Immature natural killer cell (primary cell): ENCODE measurements around the gene WFDC5. TPM values are rescaled to one million over a fixed set of nuclear protein-coding genes. Genes with fewer than 3 reads are reported as not detected.
"Not testable (repeated sequence)": the region's sequence is repeated elsewhere in the genome, so short reads cannot be mapped to it uniquely, and the experiment has no call there.

Experiments used
- DNase-seq, 3 donors: peaks; one replicate each; pipeline ENCODE4 v3.0.0; 2022; ENCODE audit warnings: mixed read lengths in 1 of 3
- H3K27ac Mint-ChIP-seq, 6 donors: one replicate each; pipeline ENCODE4 v1.8.0; 2020; ENCODE audit warnings: mixed read lengths in 6 of 6, mild to moderate bottlenecking in 5 of 6, inconsistent platforms in 4 of 6, moderate library complexity in 3 of 6
- H3K27me3 Mint-ChIP-seq, 3 donors: one replicate each; pipeline ENCODE4 v1.8.0; 2020 to 2021; ENCODE audit warnings: low read depth in 3 of 3, mild to moderate bottlenecking in 3 of 3, mixed read lengths in 3 of 3, moderate library complexity in 3 of 3, inconsistent platforms in 1 of 3
- H3K36me3 Mint-ChIP-seq, 3 donors: one replicate each; pipeline ENCODE4 v1.8.0; 2020; ENCODE audit warnings: mixed read lengths in 3 of 3, inconsistent platforms in 2 of 3, mild to moderate bottlenecking in 2 of 3
- H3K4me1 Mint-ChIP-seq, 2 donors: one replicate each; pipeline ENCODE4 v1.8.0; 2020; ENCODE audit warnings: inconsistent platforms in 2 of 2, mild to moderate bottlenecking in 2 of 2, mixed read lengths in 2 of 2, moderate library complexity in 1 of 2
- H3K4me3 Mint-ChIP-seq, 5 donors: one replicate each; pipeline ENCODE4 v1.8.0; 2020; ENCODE audit warnings: mild to moderate bottlenecking in 5 of 5, mixed read lengths in 5 of 5, inconsistent platforms in 3 of 5, moderate library complexity in 3 of 5
- H3K9me3 Mint-ChIP-seq, 6 donors: one replicate each; pipeline ENCODE4 v1.8.0; 2020; ENCODE audit warnings: mild to moderate bottlenecking in 6 of 6, mixed read lengths in 6 of 6, inconsistent platforms in 4 of 6, moderate library complexity in 3 of 6
- polyA plus RNA-seq, 3 donors: library from polyadenylated mRNA; unstranded; fragments of 300-500 nt; fragmentation: Illumina TruSeq; gene quantifications; one replicate each; pipeline ENCODE4 v1.2.3, GENCODE V29; 2021

WFDC5 gene, protein sequence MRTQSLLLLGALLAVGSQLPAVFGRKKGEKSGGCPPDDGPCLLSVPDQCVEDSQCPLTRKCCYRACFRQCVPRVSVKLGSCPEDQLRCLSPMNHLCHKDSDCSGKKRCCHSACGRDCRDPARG
- not detected for polyA plus RNA-seq

DNA sequence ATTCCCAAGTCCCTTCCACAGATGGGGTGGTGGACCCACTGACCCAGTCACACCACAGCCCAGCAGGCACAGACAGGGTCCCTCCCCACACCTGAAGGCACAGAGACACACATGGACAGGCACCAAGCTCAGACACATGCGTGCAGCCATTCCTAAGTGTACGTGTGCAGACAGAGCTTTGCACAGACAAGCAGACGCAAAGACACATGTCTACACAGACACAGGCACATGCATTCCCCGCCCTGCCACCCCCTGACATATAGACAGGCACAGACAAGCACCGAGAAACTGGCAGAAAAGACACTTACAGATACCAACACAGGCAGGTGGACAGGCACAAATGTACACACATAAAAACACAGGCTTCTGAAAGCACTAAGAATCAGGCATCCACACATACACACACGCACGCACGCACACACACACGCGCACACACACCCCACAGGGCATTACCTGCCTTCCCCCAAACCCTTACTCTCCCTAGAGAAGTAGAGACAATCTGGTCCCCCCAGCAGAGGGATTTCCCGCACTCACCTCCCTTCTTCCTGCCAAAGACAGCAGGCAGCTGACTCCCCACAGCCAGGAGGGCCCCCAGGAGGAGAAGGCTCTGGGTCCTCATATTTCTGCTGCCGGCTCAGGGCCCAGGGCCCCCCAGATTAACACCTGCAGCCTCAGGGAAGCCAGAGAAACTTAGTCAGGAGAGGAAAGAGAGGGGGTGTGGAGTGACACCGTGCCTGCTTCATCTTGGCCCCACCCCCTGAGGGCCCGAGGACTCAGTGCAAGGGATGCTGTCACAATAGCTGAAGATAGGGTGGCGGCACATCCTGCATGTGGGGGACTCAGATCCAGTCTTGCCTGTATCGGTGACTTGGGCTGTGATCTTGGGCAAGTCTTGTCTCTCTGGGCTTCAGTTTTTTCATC, at the start of gene WFDC5:
WFDC5 (minus strand) TSS at position 710 of the 921 bp plus-strand sequence; CDS start at position 619, 91 bp downstream.
- DNase-seq, result no peak
- peaks cover 3 to 13% (median 5%) of the 10 kb centered on the region in 3 donors for H3K27me3 Mint-ChIP-seq

DNA sequence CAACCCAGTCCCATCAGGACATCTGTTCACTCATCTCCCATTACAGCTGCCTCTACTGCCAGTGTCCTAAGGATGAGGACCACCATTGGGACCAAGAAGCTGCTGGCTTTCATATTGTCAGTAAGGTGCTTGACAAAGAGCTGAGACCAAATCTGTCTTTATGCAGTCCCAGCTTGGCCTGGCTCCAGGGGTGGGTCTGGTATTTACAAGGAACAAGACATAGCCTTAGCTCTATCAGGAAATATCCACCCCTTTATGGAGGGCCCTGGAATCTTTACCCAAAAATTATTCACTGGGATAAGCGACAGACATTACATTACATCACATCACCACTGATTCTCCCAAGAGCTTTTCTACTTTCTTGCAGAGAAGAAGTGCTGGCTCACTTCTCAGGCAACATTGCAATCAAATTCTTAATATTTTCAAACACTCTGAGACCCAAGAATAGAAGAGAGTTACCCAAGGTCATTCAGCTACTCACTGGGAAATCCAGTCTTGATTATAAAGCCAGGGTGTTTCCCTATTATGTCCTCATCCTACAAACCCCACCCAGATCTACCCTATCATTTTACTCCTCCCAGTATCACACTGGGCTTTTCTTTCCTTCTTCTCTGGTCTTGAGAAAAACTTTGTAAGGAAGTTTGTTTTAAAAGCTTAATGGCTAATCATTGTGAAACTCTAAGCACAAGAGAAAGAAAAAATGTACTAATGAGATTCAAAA, 48.3 kb upstream of the WFDC5 start:
- Mint-ChIP-seq H3K9me3 (peaks cover 10 to 47% (median 26%) of the 10 kb centered on the region in 6 donors), H3K27ac (no peak overlapping the region), H3K4me3 (peak overlapping the region in 1 of 5 donors; percentile 4), H3K27me3 (peaks cover 6 to 47% (median 15%) of the 10 kb centered on the region in 3 donors), H3K4me1 (no peaks in the 10 kb centered on the region), H3K36me3 (peaks cover 0 to 4% (median 4%) of the 10 kb centered on the region in 3 donors)
- DNase-seq, result no peak

More for the DNA sequence above, at the start of gene WFDC5:
- Mint-ChIP-seq H3K36me3 (no peaks in the 10 kb centered on the region), H3K4me3 (no peak within 1 kb of the TSS), H3K27ac (no peak within 1 kb of the TSS), H3K4me1 (no peaks in the 10 kb centered on the region), H3K9me3 (peaks cover 0 to 1% (median 0%) of the 10 kb centered on the region in 6 donors)

DNA sequence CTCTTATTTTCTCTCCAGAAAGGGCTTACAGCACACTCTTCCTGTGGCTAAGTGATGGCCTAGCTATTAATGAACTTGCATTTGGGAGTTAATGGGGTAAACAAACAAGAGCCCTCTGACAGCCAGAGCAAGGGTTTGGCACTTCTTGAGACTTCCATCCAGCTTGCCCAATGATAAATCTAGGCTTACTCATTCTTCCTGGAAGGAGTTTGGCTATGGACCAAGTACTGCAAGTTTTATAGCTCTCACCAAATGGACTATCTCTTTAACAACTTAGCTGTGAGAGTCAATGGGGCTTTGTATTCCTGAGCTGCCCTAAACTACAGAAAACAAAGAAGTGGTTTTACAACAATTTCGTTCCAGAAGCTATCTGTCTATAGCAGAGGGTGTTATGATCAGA, 43.0 kb upstream of the WFDC5 start:
- no peaks in the 10 kb centered on the region for H3K4me1 Mint-ChIP-seq
- H3K27me3 Mint-ChIP-seq, result peaks cover 5 to 34% (median 9%) of the 10 kb centered on the region in 3 donors
- no peak overlapping the region for H3K27ac Mint-ChIP-seq
- H3K9me3 Mint-ChIP-seq, result peaks cover 10 to 26% (median 21%) of the 10 kb centered on the region in 6 donors
- DNase-seq, result no peak
- no peak overlapping the region for H3K4me3 Mint-ChIP-seq
- peaks cover 0 to 5% (median 4%) of the 10 kb centered on the region in 3 donors for H3K36me3 Mint-ChIP-seq

DNA sequence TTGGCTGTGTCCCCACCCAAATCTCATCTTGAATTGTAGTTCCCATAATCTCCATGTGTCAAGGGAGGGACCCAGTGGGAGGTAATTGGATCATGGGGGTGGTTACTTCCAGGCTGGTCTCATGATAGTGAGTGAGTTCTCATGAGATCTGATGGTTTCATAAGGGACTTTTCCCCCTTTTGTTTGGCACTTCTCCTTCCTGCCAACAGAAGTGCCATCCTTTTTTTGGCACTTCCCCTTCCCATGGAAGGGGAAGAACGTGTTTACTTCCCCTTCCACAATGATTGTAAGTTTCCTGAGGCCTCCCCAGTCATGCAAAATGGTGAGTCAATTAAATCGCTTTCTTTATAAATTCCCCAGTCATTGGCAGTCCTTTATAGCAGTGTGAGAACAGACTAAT, 41.7 kb upstream of the WFDC5 start:
- H3K4me3 Mint-ChIP-seq, result no peak overlapping the region
- no peaks in the 10 kb centered on the region for H3K4me1 Mint-ChIP-seq
- peaks cover 5 to 22% (median 6%) of the 10 kb centered on the region in 3 donors for H3K27me3 Mint-ChIP-seq
- H3K36me3 Mint-ChIP-seq, result peaks cover 0 to 5% (median 4%) of the 10 kb centered on the region in 3 donors
- no peak overlapping the region for H3K27ac Mint-ChIP-seq
- DNase-seq, result no peak
- H3K9me3 Mint-ChIP-seq, result peaks cover 10 to 16% (median 12%) of the 10 kb centered on the region in 6 donors

DNA sequence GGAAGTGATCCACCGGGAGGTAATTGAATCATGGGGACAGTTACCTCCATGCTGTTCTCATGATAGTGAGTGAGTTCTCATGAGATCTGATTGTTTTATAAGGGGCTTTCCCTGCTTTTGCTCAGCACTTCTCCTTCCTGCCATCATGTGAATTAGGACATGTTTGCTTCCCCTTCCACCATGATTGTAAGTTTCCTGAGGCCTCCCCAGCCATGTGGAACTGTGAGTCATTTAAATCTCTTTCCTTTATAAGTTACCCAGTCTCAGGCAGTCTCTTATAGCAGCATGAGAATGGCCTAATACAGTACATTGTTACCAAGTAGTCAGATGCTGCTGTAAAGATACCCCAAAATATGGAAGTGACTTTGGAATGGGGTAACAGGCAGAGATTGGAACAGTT, 39.8 kb upstream of the WFDC5 start:
- H3K9me3 Mint-ChIP-seq, result peaks cover 9 to 14% (median 10%) of the 10 kb centered on the region in 6 donors
- not testable (repeated sequence) for H3K4me3 Mint-ChIP-seq, H3K27ac Mint-ChIP-seq, H3K4me1 Mint-ChIP-seq, DNase-seq, H3K36me3 Mint-ChIP-seq
- peaks cover 5 to 10% (median 6%) of the 10 kb centered on the region in 3 donors for H3K27me3 Mint-ChIP-seq

DNA sequence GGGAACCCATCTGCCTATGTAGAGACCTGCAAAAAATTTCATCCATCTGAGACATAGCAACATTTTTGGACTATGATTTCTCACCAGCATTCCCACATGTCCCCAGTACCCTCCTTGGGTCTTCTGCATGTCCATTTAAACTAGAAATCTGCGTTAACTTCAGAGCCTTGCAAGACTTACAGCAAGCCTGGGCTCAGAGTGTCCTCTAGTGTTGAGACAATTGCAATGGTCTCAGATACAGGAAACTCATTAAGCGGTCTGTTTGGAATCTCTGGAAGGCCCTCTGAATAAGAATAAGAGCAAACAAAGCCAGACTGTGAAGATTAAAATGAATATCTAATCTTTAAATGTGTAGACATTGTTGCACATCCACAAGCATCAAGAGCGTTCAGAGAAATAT, 39.2 kb upstream of the WFDC5 start:
- H3K4me1 Mint-ChIP-seq, result no peaks in the 10 kb centered on the region
- no peak overlapping the region for H3K4me3 Mint-ChIP-seq
- no peak for DNase-seq
- no peak overlapping the region for H3K27ac Mint-ChIP-seq
- H3K9me3 Mint-ChIP-seq, result peaks cover 6 to 11% (median 9%) of the 10 kb centered on the region in 6 donors
- H3K27me3 Mint-ChIP-seq, result peaks cover 4 to 12% (median 5%) of the 10 kb centered on the region in 3 donors
- H3K36me3 Mint-ChIP-seq, result peaks cover 0 to 5% (median 4%) of the 10 kb centered on the region in 3 donors

DNA sequence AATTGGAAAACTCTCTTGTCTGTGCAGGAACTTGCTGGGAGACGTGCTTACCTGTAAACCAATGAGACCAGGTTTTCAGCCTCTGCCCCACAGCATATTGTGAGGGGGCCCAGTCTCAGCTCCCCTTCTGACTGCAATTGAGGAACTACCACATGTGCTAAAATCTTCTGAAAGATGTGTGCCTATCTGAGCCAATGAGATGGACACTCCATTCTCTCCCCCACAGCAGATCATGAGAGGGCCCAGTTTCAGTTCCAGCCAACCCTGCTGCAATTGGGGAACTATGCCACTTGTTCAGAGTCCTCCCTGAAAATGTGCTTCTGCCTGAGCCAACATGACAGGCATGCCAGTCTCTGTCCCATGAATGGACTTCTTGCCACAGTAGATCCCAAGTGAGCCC, 38.8 kb upstream of the WFDC5 start:
- Mint-ChIP-seq H3K36me3 (peaks cover 0 to 5% (median under 1%) of the 10 kb centered on the region in 3 donors), H3K9me3 (peaks cover 2 to 7% (median 4%) of the 10 kb centered on the region in 6 donors), H3K4me3 (no peak overlapping the region), H3K27me3 (peaks cover under 1 to 12% (median 5%) of the 10 kb centered on the region in 3 donors), H3K4me1 (no peaks in the 10 kb centered on the region), H3K27ac (no peak overlapping the region)
- DNase-seq, result no peak

DNA sequence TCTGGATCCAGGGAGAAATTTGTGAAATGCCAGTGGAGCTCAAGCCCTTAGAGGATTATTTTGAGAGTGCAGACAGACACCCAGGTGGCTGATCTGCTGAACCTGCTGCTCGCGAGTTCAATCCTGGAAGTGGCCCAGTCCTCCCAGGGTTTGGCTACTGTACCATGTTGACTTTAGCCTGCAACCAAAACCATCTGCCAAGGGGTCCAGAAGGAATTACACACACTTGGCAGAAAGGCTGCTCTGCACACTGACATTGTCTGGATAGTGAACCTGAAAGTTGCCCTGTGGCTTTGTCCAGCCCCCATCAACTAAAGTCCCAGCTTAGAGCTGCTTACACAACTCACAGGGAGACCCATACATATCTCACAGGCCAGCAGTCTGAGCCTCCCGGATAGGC, 38.2 kb upstream of the WFDC5 start:
- H3K9me3 Mint-ChIP-seq, result peaks cover 0 to under 1% (median 0%) of the 10 kb centered on the region in 6 donors
- no peaks in the 10 kb centered on the region for H3K4me1 Mint-ChIP-seq
- H3K27me3 Mint-ChIP-seq, result peaks cover 1 to 6% (median 5%) of the 10 kb centered on the region in 3 donors

DNA sequence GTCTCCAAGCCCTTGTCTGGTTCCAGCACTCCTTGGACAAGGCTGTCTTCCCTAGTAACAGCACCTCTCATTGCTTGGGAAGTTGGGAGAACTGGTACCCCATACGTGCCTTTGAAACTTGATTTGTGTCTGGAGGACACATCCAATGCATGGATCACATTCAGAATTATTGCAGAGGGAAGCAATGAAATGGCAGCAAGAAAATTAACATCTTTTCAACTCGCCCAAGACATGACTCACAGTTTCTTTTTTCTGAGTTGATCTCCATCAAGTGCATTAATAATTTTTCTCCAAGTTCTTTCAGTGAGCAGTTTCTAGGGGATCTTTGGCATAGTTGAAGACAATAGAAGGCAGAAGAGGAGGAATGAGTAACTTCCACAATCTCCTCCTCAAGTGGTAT, 37.4 kb upstream of the WFDC5 start:
- DNase-seq, result no peak
- Mint-ChIP-seq H3K36me3 (no peaks in the 10 kb centered on the region), H3K4me1 (no peaks in the 10 kb centered on the region), H3K27ac (no peak overlapping the region), H3K9me3 (no peaks in the 10 kb centered on the region), H3K27me3 (peaks cover 1 to 7% (median 5%) of the 10 kb centered on the region in 3 donors), H3K4me3 (no peak overlapping the region)

More for the DNA sequence above, 38.2 kb upstream of the WFDC5 start:
- Mint-ChIP-seq H3K36me3 (no peaks in the 10 kb centered on the region), H3K27ac (no peak overlapping the region), H3K4me3 (no peak overlapping the region)
- DNase-seq, result no peak

DNA sequence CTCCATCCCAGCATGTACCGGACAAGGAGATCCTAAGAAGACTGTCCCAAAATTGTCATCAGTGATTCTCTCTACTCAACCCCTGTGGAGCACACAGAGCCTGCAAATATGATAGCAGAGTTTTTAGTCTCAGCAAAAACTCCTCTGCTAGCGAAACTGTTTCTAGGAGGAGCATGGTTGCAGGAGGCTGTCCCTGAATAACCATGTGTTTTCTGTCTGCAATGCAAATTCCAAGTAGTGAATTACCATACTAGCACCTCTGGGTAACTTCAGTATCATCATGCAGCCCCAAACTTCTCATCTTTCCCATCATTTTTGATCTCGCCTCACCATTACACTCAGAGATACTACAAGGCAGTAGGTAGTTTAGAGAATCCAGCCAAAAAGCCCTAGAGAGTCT, 34.1 kb upstream of the WFDC5 start:
- no peak for DNase-seq
- H3K36me3 Mint-ChIP-seq, result no peaks in the 10 kb centered on the region
- peaks cover 0 to 15% (median 1%) of the 10 kb centered on the region in 3 donors for H3K27me3 Mint-ChIP-seq
- no peak overlapping the region for H3K4me3 Mint-ChIP-seq
- H3K9me3 Mint-ChIP-seq, result no peaks in the 10 kb centered on the region
- H3K27ac Mint-ChIP-seq, result no peak overlapping the region
- no peaks in the 10 kb centered on the region for H3K4me1 Mint-ChIP-seq

DNA sequence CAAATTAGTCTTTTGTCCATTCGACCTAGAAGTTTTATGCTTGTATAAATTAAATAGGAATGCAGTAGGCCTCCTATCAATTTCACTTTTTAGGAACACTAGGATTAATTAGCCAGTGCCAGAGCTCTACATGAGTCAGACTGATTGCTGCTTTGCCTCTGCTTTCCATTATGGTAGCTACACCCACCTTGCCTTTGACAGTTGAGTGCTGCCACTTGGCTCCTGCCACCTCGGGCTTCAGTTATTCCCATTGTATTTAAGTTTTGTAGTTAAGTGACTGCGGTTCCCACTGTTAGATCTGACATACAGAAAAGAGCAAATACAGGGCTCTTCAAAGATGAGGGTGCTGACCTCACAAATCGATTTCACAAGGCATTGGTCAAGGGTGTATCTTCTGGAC, 25.9 kb upstream of the WFDC5 start:
- Mint-ChIP-seq H3K27ac (no peak overlapping the region), H3K9me3 (no peaks in the 10 kb centered on the region), H3K4me3 (no peak overlapping the region)

DNA sequence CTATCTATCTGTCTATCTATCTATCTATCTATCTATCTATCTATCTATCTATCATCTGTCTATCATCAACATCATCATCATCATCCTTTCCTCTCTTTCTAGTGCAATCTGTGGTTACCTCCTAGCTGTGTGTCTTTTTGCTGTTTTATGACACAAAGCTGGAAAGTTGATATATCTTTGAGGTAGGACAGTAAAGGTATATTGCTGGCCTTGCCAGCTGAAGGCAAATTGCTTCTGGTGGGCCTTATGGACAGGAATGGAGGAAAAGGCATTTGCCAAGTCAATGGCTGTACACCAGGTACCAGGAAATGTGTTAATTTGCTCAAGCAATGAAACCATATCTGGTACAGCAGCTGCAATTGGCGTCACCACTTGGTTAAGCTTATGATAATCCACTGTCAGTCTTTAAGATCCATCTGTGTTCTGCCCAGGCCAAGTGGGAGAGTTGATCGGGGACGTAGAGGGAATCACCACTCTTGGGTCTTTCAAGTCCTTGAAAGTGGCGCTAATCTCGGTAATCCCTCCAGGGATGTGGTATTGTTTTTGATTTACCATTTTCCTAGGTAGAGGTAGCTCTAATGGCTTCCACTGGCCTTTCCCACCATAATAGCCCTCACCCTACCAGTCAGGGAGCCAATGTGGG, 24.9 kb upstream of the WFDC5 start:
- not testable (repeated sequence) for H3K4me3 Mint-ChIP-seq, DNase-seq, H3K36me3 Mint-ChIP-seq, H3K9me3 Mint-ChIP-seq, H3K4me1 Mint-ChIP-seq, H3K27ac Mint-ChIP-seq, H3K27me3 Mint-ChIP-seq

More for the DNA sequence above, 25.9 kb upstream of the WFDC5 start:
- DNase-seq, result no peak
- Mint-ChIP-seq H3K27me3 (peaks cover 0 to 7% (median 0%) of the 10 kb centered on the region in 3 donors), H3K4me1 (no peaks in the 10 kb centered on the region), H3K36me3 (no peaks in the 10 kb centered on the region)

DNA sequence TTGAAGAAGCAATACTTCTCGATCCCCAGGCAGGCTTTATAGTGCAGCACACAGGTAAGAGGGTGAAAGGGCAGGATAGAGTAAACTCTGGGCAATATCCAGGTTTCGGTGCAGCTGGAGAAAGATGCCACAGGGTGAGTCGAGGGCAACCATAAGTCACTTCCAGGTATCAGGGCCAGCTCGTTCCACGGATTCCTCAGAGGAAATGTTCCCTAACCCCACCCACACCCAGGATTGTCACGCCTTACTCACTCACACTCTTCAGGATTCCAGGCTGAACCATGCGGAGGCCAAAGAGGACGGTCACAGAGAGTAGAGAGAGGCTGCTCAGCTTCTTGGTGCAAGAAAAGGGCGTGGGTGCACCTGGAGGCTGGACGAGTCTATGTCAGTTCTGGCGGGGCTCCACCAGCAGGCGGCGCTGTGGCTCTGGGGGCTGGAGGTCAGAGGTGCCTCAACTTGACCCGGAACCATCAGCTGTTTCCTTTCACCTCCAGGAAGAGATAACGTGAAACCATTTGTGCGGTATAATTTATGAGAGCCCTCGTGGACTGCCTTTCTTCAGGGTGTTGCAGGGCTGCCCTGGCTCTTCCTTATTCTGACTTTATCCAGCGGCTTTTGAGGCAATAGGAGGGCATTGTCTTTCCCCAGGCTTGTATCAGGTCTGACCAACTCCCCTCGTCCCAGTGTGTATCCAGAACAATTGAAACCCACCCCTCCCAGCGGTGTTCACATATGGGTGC, 23.8 kb upstream of the WFDC5 start:
- Mint-ChIP-seq H3K36me3 (no peaks in the 10 kb centered on the region), H3K9me3 (no peaks in the 10 kb centered on the region), H3K27ac (no peak overlapping the region), H3K27me3 (peaks cover 0 to 3% (median 2%) of the 10 kb centered on the region in 3 donors), H3K4me1 (no peaks in the 10 kb centered on the region), H3K4me3 (no peak overlapping the region)
- DNase-seq, result peak; percentile 15 to 32 (median 18)
